Peyer's patch (tissue), 4 donors: Measurements from ENCODE around the gene HARBI1.

Experiments used
- CTCF ChIP-seq, 6 experiments: fragments of 450-650 bp in 4 of 6; fragments of 200-600 bp in 2 of 6; sonication (generic) in 1 of 6; IDR thresholded peaks; one replicate each; pipeline ENCODE4 v1.5.1; 2017 to 2019; ENCODE audit warnings: antibody characterized with exemption in 6 of 6, mild to moderate bottlenecking in 3 of 6, moderate library complexity in 1 of 6
- POLR2A ChIP-seq, 2 donors: fragments of 450-650 bp; IDR thresholded peaks; one replicate each; pipeline ENCODE4 v1.5.1; 2017; ENCODE audit warnings: antibody characterized with exemption in 2 of 2, mild to moderate bottlenecking in 2 of 2, moderate library complexity in 2 of 2

- TF ChIP-seq CTCF (IDR thresholded peaks at IDR 0.05), result no peak
- no peak for TF ChIP-seq POLR2A (IDR thresholded peaks at IDR 0.05)
Observed at GRCh38 chr11:46643531-46643930, 26.5 kb upstream of the HARBI1 start.
